ENCODE data around the gene TRIM63.
A peak's percentile ranks its signal among the peaks of the same experiment; 100 is the strongest.
"Not testable (repeated sequence)": the region's sequence is repeated elsewhere in the genome, so short reads cannot be mapped to it uniquely, and the experiment has no call there.

Gene TRIM63

GRCh38 chr1:26067432-26067911, at the start of gene TRIM63:
TSS of gene TRIM63 (minus strand) at chr1:26067630. CDS start at chr1:26067494, 136 bp downstream.
- no peak for DNase-seq (ENCODE audit: low spot score)

DNA sequence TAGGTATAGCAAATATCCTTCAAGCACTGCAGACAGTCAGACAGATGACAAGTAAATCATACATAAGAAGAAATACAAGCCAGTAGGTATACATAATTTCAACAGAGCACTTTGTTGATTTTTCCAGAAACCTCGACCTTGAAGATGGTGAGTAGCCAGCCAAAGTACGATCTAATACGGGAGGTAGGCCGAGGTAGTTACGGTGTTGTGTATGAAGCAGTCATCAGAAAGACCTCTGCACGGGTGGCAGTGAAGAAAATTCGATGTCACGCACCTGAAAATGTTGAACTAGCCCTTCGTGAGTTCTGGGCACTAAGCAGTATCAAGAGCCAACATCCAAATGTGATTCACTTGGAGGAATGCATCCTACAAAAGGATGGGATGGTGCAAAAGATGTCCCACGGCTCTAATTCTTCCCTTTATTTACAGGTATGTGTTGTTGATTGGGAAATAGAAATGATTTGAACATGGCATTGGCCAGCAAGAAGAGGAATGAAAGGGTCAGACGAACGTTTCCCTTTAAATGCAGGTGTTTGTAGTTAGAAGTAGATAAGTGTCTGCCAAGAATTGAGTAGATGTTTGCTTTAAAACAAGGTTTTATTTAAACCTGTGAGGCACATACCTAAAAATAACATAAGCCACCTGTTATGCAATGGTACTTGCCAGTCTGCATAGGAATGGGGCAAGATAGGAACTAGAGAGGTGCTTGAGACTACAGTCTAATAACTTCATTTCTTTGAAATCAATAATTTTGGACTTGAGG, 46.9 kb upstream of the TRIM63 start:
- DNase-seq (ENCODE audit: low spot score) = no peak

GRCh38 chr1:26112407-26112775, 45.0 kb upstream of the TRIM63 start:
- no peak for DNase-seq (ENCODE audit: low spot score)

DNA sequence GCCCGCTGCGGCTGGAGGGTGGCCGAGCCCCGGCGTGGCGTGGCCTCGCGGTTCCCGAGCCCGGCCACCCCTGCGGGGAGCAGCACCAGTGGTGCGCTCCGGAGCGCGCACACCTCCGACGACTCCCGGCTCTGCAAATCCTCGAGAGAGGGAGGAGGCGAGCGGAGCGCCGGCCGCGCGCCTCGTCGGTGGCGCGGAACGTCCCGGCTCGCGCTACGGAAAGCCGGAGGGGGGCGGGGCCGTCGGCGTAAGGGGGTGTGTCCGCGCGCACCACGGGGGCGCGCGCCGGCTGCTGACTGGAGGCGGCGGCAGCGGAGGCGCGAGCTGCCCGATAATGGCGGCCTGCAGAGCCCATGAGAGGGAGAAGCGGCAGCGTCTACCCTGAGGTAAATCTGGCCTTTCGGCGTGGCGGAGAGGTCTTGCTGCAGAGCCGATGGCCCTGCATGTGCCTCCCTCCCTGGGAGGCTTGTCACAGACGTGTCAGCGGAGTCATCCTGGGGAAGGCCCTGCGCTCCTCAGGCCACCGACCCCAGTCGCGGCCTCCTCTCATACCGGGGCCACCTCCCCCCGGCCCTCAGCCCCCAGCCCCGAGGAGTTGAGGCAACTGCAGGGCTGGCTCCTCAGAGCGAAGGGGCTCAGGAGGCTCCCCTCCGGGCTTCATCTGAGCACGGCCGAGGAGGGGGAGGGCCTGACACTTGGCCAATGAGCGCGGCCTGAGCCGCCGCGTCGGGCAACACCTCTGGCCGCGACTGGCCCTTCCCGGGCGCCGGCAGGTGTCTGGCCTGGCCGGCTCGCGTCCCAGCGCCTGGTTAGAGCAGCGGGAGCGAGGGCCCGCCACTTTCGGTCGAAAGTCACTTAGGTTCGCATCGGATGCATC, 44.3 kb upstream of the TRIM63 start, which contains the start of gene PDIK1L:
PDIK1L (plus strand) TSS at position 295 of the 877 bp plus-strand sequence. CDS start 2,485 bp downstream, outside the sequence.
- peak; percentile 95 for DNase-seq (ENCODE audit: low spot score)

GRCh38 chr1:26110731-26111529, 43.5 kb upstream of the TRIM63 start:
- peak; percentile 88 for DNase-seq (ENCODE audit: low spot score)

GRCh38 chr1:26109229-26110164, 42.1 kb upstream of the TRIM63 start:
- no peak for DNase-seq (ENCODE audit: low spot score)

DNA sequence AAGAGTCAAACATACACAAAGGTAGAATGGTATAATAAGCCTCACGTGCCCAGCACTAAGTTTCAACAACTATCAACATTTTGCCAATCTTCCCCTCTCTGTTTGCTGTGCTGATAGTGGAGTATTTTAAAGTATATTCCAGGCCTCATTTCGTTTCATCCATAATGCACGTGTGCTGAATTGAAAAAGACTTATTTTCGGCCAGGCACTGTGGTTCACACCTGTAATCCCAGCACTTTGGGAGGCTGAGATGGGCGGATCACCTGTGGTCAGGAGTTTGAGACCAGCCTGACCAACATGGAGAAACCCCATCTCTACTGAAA, 37.8 kb upstream of the TRIM63 start:
- DNase-seq (ENCODE audit: low spot score) = not testable (repeated sequence)

DNA sequence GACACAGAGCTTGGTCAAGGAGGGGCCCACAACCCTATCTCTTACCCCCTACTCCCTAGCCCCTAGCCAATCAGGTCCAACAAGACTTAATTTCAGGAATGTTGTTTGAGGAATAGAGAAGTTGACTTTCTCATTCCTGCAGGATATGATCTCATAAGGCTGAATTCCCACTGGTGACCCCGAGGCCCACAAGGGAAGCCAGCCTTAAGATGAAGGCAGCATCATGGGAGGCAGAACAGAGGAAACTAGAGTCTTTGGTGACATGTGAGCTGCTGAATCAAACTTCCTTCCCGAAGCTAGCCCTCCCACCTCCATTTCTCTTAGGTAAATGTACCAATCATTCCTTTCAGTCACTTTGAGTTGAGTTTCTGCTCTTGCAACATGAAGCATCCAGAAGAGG, 35.1 kb upstream of the TRIM63 start:
- DNase-seq (ENCODE audit: low spot score) = no peak

DNA sequence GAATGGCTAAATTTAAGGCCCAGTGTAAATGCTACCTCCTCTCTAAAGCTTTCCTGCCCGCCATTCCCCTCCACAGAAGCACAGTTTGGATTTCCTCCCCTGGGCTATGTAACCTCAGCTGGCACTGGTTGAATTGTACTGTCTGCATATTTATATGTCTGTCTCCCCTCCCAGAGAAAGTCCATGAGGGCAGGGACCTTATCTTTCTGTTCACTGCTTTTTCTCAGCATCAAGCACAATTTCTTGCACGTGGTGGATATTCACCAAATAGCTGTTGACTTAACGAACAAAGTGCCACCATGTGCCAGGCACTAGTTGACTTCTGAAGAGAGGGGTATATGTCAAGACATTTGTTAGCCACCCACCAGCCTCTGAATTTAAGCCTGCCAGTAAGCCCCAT, 34.7 kb upstream of the TRIM63 start:
- DNase-seq (ENCODE audit: low spot score) = no peak

DNA sequence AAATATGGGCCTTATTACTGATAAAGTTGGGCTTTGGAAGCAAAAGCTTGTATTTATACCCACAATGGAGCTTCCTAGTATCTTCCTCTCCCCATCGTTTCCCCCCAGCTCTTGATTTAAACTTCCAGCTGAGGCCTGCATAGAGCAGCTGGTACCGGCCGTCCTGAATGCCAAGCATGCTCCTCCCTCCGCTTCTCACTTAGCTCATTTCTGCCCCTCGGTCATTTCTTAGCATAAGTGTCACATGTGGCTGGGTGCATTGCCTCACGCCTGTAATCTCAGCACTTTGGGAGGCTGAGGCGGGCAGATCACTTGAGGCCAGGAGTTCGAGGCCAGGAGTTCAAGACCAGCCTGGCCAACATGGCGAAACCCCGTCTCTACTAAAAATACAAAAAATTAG, 32.8 kb upstream of the TRIM63 start:
- not testable (repeated sequence) for DNase-seq (ENCODE audit: low spot score)

DNA sequence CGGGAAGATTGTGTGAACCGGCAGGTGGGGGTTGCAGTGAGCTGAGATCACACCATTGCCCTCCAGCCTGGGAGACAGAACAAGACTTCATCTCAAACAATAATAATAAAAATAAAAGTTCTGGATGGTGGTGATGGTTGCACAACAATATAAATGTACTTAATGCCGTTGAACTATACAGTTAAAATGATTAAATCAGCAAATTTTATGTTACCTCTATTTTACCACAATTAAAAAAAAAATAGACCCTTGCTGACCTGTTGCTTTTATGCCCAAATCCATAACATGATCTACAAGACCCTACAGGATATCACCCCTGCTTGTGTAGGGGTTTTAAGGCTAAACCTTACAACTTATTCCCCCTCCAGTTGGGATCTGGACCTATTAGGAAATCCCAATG, 32.4 kb upstream of the TRIM63 start:
- no peak for DNase-seq (ENCODE audit: low spot score)

- no peak for DNase-seq (ENCODE audit: low spot score)
Observed at GRCh38 chr1:26098602-26099001, 31.2 kb upstream of the TRIM63 start.

DNA sequence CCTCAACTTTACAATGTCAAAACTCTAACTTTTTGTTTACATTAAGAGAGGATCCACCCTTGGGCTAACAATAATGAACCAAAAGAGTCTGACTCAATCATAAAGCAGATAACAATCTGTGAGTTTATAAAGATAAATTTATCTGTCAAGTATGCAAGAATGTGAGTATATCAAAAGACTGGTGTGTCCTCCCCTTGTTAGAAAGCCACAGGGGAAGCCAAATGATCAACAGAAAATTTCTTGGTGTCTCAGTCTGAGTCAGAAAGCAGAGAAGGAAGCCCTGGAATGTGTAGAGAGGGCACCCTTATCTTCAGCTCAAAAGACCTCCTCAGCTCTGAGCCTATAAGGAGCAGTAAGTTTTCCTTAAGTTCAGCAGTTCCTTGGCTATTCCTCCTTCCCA, 30.3 kb upstream of the TRIM63 start:
- no peak for DNase-seq (ENCODE audit: low spot score)

- DNase-seq (ENCODE audit: low spot score) = no peak
Observed at GRCh38 chr1:26096471-26096870, 29.0 kb upstream of the TRIM63 start.

GRCh38 chr1:26094677-26095383, 27.4 kb upstream of the TRIM63 start:
- no peak for DNase-seq (ENCODE audit: low spot score)

DNA sequence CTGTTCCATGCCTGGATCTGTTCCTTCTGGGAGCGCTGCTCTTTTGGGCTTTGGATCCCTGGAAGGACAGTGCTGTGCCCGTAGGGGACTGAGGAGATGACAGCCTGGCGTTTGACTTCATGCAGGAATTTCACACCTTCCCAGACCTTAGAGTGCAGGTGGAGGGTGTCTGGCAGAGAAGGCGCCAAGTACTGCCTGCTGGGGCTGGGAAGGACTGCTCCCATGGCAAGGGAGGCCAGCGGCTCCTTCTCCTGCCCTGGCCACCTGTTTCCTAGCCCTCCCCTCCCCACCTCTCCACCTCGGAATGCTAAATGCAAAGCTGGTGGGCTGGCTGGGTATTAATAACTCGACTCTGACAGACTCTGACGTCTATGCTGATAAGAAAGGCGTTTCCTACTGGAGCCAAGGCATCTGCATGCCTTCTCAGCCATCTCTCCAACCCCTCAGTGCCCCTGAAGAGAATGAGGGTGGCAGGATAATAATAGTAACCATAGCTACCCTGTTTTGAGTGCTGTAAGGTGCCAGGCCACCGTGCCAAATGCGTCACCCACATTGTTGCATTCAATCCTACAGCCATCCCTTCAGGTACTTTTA, 26.7 kb upstream of the TRIM63 start:
- no peak for DNase-seq (ENCODE audit: low spot score)

DNA sequence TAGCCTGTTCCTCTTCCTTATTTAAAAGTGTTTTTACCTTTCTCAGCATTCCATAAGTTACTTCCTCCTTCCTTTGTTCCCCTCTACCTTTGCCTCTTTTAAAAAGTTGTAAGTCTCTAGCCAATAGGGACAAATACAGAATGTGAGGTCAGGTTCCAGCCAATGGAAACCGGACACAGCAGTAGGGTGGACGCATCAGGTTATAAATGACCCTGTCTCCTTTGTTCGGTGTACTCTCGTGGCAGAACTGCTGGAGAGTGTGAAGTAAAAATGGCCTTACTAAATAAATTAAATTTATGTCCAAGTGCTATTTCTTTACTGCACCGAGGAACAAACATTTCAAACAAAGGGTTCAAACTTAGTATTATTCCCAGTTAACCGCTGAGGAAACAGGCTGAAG, 26.1 kb upstream of the TRIM63 start:
- not testable (repeated sequence) for DNase-seq (ENCODE audit: low spot score)

DNA sequence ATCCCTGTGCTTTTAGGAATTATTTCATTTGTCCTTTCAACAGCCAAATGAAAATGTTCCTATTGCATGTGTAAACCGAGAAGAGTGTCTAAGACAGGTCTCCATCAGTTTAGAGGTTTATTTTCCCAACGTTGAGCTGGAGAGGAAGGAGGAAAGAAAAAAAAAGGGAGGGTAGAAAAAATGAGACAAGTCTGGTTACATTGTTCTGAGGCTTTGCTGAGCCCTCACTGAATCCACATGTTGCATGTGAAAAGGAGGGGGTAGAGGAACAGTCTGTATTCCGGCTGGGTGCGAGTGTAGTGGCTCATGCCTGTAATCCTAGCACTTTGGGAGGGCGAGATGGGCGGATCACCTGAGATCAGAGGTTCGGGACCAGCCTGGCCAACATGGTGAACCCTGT, 25.0 kb upstream of the TRIM63 start:
- no peak for DNase-seq (ENCODE audit: low spot score)

- no peak for DNase-seq (ENCODE audit: low spot score)
Observed at GRCh38 chr1:26090893-26091292, 23.5 kb upstream of the TRIM63 start.

DNA sequence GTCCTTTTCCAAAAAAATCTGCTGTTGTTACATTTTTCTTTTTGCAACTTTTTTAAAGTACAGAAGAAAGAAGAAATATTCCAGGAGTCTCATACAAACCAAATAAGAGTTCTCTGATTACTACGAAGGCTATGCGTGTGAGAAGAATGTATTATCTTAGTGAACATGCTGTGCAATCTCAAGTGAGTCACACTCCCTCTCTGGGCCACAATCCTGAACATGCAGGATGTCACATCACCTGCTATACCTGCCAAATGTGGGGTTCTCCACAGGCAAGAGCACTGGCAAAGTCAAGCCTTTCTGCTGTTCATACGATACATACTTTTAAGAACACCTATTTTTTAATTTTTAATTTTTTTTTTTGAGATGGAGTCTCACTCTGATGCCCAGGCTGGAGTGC, 21.7 kb upstream of the TRIM63 start:
- DNase-seq (ENCODE audit: low spot score) = no peak

Measured in D341Med (cell line).